Suppressor macrophage treated with lipopolysaccharide for 1 hour (primary cell): Measurements from ENCODE around the gene MAD1L1.

ENCODE experiments used
- DNase-seq, 3 donors: peaks; one replicate each; pipeline ENCODE4 v3.0.0-alpha.2; 2020 to 2022

The MAD1L1 gene

DNA sequence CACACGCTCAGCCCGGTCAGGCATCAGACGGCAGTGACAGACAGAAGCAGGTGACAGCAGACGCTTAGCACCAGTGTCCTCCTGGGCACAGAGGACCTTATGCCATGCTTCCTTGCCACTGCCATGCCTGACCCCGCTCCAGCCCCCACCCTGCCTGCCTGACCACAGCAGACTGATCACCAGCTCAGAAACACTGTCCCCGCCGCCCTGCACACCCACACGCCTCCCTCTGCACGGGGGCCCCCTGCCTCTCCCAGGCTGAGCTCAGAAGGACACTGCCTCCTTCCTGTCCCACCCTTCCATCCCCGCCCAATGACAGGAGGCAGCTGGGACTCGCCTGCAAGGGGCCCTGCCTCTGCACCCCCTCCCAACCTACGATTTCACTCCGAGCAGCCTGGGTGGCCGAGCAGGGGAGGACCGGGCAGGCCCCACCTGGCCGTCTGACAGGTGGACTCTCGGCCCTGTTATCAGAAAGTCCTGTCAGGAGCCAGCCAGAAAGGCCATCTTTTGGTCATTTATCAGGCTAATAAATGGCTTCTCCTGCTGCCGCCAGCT, 379.2 kb downstream of the MAD1L1 start:
- no peak for DNase-seq

DNA sequence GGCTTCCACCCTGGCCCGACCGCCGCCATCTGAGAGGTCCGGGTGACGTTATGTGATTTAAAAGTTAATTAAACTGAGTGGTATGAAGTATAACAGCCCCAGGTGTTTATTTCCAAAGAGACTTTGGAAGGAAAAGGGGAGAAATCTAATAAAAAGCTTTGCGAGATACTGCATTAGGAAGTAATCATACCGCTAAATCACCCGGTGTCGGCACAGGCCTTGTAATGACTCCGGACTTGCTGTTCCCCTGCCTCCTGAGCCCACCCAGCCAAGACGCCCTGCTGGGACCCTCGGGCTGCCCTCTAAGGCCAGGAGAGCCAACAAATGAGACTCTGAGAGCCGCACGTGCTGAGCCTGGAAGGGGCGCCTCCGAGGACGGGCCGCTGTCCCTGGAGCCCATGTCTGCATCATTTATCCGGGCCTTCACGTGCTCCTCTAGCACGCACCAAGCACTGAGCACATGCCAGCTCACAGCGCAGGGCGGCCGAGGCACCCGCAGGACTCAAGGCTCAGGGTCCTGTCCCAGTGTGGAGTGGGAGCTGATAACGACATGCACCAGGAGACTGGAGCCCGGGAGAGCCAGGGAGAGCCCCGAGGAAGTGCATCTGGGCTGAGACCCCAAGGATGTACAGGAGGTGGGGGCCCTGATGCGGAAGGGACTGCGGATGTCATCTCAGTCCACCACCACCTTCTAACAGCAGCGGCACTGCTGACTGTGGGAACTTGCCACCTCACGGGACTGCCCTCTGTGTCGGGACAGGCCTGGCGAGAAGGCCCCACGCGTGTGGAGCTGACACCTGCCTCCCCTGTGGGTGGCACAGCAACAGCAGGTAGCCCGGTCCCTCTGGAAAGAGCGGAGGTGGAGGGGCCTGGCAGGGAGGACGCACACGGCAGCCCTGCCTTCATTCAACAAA, 380.0 kb downstream of the MAD1L1 start:
- DNase-seq, result no peak

DNA sequence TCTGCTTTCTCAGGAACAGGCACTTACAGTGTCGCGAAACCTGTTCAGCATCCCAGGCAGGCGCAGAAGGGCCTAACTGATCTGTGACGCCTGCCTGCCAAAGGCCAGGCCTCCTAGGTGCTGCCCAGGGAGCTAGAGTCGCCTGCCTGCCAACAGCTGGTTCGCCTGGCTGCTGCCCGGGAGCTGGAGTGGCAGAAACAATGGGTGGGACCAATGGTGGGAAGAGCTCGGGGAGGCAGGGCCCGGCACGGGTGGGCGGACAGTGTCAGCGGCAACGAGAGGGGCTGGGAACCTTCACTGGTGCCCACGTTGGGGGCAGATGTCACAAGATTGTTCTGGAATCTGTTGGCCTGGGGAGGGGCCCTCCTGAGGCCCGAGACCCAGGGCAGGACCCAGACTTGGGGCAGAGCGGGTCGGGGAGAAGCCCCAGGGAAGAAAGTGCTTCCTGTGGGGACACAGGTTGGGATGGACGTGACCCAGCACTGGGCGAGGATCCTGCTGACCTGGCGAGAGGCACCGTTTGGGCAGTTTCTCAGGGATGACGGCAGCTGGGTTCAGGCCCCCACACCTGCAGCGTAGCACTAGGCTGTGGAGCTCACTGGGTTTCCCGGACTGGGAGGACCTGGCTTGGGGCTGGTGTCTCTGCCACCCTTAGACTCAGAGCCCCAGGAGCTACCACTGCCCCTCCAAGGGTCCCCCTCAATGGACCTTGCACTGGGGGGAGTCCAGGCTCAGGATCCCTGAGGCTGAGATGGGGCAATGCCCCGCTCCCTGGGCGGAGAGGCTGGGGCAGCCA, 380.8 kb downstream of the MAD1L1 start:
- DNase-seq, result no peak

DNA sequence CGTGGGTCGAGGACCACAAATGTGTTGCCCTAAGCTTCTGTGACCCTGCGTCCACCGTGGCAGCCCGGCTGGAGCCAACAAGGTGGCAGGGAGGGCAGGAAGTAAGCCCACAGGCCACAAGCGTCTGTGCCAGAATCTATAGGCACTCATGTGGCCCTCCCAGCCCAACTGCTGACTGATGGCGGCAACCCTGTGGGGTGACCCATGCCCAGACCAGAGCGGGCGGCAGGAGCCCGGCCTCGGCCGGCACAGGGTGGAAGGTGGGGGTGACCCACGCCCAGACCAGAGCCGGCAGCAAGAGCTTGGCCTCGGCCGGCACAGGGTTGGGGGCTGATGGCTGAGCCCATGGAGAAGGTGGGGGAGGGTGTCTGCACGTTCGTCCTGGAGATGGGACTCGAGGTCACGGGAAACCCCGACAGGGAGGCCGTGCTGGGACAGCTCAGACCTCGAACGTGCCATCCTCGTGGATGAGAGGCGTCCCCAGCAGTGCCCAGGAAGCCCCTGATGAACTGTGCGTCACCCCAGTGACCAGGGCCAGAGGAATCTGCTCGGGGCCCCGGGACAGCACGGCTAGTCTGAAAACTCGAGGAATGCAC, 381.7 kb downstream of the MAD1L1 start:
- DNase-seq, result no peak

DNA sequence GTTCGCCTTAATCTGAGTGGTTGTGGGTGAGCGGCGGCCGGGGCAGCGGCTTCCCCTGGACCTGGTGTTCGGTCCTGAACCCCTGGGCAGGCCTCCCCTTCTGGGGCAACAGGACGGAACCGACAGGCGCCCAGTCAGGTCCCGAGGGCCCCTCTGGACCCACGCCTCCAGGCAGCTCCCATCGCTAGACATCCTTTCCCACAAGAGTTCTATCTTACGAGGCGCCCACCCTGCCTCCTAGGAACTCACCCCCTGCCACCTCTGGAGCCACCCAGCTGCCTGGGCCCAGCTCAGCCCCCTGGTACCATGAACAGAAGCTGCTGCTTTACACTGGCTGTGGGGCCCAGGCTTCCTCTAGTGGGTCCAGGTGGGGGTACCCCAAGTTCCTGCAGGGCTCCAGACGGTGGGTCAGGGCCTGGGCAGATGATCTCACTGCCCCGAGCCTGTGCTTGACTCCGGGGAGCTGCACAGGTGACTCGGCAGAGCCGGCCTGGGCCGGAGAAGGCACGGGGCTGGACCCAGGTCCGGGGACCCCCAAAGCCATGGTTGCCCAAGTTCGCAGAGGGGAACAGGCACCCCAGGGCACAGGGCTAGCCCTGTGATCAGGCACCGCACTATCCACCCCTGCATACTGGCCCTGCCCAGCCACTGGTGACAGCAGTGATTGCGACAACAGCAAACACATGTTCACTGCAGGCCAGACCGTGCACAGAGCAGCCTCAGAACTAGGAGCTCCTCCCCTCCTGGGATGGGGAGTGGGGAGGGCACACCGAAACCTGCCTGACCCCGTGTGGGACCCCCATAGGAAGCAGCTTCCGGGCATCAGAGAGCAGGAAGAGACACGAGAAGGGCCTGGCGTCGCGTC, 382.4 kb downstream of the MAD1L1 start:
- peak in 1 of 3 donors; percentile 16 for DNase-seq

DNA sequence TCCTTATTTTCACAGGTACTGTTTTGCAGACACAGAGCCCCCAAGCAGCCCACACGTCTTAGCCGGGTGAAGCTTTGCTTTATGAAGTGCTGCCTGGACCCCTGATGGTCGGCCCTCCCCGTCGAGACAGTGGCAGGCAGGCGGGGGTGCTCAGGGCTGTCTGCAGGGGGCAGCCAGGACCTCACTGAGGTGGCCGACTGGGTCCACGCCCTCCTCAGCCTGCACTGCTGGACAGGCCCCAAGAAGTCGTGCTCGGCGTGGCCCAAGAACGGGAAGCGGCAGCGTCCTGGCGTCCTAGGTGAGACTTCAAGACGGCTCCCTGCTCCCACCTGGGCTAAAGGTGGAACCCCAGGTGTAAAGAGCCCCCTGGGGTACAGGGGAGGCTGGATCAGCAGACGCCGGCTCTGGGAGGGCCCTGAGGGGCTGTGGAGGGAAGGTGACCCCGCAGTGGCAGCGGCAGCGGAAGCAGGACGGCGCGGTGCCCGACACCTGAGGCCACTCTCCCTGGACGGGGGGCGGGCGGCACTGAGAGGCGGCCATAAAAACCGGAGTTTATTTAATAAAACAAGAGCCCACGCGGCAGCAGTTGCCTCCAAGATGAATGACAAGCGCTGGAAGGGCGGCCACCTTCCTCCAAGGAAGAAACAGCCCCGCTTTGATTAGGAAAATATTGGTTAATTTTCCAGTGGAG, 383.2 kb downstream of the MAD1L1 start:
- no peak for DNase-seq

DNA sequence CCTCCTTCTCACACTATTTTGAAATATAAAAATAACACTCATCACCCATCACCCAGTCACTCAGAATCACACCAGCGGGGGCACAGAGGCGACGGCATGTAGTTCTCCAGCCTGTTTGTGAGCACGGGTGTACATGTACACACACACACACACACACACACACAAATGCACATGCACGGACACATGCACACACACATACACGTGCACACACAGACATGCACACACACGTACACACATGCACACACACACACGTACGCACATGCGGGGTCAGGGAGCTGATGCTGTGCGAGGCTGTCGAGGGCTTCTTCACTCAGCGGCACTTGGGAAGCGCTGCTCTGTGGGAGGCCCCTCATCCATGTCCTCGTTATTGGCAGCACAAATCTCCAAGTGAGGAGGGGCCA, 383.8 kb downstream of the MAD1L1 start:
- no peak for DNase-seq

DNA sequence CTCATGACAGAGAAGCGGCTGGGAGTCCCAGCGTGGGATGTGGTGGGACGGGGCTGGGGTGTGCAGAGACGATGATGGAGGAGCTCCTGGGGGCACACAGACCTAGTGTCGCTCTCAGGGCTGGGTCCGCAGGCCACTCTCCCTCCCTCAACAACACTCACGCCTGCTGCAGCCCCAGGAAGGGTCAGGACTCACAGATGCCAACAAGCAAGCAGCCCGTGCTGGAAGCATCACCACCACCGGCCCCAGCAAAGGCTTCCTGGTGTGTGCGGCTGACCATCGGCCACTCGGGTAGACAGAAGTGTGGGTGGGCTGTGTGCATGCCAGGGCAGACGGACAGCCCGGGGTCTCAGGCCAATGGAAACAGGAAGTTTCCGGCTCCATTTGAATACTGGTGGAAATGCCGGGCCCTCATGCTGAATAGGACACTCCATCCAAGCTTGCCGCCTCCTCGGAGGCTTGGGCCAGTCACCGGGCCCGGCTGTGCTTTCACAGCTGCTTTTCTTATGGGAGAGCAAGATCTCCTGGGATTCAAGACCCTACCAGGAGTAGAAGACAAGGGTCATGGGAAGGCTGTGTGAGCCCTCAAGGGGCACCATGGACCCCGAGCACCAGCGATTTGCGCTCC, 384.6 kb downstream of the MAD1L1 start:
- no peak for DNase-seq

DNA sequence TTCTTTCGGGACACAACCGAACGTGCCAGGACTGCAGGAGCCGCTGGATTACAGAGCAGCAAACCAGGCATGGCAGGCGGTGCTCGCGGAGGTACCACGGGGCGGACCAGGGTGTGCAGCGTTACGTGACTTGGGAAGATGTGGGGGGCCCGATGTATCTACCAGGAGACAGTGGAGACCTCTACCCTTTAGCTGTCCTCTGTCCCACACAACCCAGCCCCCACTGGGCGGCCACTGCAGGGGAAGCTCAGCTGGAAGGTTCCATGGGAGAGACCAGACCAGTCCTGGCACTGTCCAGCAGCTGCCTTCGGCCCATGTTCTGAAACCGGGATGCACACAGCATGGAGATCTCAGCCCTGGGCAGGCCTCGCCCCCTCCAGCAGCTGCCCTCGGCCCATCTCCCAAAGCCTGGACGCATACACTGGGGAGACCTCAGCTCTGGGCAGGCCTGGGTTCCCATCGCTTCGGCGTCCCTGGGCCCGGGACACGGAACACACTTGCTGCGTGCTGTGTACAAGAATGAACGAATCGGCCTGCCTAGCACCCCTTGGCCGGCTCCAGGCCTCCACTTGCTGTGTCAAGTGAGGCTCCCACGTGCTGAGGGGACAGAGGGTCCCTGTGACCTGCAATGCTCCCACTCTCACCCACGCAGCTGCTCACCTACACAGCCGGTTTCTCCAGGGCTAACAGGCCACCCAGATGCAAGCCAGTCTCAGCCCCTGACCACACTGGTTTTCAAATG, 385.3 kb downstream of the MAD1L1 start:
- DNase-seq, result no peak

DNA sequence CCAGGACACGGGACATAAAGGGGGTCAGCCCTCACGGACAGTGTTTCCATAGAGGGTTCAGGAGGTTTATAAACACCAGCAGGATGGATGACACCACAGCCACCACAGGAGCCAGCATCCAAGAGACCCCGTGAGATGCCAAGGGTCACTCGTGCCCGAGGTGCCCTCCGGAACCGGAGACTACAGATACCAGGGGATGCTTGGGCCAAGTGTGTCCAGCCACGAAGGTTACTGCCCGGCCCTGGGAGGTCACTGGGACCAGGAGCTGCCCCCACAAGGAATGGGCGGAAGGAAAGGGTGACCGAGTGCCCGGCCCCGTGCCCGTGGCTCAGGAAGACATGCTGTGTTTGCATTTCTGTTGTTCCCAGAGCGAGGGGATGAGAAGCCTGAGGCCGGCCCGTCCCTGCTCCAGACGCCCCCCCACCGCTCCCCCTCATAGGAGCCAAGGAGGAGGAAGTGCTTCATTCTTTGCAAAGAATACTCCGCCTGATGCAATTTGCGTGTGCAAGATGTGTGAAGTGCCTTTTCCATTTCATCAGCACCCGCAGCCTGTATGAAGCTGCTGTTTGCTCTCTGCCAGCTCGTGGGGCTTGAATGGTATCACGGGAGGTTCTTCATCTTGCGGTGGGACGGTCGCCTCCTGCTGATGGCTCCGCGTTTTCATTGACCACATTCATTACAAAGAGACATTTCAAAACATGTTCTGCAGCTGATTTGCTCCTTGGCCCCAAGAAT, 386.2 kb downstream of the MAD1L1 start:
- no peak for DNase-seq

DNA sequence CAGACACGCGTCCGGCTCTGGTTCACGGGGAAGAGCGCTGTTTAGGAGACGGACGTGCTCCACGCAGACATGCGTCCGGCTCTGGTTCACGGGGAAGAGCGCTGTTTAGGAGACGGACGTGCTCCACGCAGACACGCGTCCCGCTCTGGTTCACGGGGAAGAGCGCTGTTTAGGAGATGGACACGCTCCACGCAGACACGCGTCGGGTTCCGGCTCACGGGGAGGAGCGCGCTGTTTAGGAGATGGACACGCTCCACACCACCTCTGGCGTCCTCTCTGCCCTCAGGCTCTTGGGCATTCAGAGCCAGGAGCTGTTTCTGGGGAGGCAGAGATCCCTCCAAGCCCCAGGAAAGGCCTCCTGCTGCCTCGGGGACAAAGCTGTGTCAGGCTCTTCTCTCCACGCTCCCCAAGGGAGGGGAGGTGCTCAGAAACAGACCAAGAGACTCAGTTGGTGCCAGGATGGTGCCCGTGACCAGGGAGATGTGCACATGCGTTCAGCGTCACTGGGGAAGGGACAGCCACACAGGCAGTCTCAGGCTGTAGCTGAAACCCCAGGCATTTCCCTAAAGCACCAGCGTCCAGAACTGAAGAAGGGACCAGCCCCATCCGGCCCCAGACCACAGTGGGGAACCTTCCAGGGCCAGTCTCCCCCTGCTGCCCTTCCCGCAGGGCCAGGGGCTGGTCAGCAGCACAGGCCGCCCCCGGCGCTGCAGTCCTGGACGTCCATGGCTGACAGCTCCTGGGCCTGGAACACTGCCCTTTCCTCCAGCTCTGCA, 387.0 kb downstream of the MAD1L1 start:
- DNase-seq, result no peak

DNA sequence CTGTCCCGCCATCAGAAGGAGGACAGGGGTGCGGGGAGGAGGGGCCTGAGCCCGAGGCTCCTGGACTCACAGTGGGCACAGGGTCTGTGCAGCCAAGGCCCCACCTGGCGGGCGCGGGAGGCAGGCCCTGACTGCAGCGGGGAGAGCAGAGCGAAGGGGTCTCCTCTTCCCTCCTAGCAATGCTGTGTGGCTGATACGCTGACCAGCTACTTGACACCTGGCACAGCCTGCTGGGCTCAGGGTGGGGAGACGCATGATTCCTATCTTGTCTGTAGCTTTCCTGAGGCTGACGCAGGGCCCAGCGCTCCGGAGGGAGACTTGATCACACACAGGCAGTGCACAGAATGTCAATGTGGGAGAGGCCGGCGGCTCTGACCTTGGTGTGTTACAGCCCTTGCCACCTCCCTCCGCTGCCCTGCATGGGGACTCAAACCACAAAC, 387.8 kb downstream of the MAD1L1 start:
- no peak for DNase-seq

DNA sequence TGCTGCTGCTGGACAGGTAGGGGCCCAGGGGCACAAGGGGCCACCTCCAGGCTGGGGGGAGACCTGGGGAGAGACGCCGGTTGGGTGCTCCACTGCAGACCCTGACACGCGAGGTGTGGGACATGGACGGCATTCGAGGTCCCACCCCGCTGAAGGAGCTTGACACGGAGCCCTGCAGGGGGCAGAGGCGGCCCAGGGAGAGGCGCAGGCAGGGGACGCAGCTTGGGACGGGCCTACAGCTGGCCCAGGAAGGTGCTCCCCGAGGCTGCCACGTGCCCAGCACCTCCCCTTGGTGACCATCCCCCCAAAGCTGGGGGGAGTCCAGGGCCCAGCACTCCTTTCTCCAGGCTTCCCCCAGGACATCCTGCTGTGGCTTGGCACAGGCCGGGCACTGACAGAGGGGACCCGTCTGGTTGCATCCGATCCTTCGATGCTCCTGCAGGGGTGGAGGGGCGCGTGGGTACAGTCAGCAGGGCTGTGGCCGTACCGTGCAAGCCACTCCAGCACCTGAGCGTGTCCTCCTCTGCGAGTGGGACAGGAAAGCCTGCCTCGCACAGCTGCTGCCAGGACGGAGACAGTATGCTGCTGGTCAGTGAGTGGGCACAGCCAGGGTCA, 388.3 kb downstream of the MAD1L1 start:
- no peak for DNase-seq

DNA sequence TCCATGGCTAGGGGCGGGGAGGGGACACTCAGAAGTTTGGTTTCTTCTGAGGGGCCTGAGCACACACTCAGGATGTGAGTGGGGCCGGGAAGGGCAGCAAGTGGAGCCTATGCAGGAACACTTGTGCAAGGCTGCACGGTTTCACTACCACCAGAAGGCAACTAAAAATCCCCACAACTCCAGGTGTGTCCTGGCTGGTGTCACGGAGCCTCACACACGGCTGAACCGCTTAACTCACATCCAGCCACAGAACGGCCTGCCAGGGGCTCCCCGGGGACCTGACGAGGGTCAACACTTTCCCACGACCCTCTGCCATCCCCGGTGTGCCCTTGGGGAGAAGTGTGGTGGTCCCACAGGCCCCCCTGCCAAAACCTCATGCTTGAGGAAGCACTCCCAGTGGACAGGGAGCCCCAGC, 388.8 kb downstream of the MAD1L1 start:
- no peak for DNase-seq

DNA sequence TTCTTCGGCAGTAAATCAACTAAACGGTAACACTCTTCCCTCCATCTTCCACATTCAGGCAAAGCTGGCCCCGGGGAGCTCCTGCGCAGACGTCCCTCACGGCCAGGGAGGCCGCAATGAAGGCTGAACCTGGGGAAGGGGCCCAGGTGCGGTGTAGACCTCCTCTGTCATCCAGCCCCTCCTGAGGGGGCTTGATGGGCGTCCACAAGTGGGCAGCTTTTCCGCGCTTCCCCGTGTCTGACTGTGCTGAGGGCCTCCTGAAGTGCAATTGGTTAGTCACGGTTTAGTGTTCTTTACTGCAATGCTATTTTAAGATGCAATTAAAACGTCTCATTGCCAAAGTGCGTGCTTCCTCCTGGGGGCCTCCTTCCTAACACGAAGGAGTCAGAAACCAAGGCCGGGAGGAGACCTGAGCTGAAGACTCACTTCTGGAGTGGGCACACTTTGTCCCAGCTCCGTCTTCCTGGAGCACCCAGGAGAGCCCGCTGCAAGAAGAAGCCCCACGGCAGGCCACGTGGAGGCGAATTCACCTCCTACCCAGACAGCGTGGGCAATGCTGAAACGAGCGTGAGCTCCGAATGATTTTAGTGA, 389.4 kb downstream of the MAD1L1 start:
- no peak for DNase-seq

DNA sequence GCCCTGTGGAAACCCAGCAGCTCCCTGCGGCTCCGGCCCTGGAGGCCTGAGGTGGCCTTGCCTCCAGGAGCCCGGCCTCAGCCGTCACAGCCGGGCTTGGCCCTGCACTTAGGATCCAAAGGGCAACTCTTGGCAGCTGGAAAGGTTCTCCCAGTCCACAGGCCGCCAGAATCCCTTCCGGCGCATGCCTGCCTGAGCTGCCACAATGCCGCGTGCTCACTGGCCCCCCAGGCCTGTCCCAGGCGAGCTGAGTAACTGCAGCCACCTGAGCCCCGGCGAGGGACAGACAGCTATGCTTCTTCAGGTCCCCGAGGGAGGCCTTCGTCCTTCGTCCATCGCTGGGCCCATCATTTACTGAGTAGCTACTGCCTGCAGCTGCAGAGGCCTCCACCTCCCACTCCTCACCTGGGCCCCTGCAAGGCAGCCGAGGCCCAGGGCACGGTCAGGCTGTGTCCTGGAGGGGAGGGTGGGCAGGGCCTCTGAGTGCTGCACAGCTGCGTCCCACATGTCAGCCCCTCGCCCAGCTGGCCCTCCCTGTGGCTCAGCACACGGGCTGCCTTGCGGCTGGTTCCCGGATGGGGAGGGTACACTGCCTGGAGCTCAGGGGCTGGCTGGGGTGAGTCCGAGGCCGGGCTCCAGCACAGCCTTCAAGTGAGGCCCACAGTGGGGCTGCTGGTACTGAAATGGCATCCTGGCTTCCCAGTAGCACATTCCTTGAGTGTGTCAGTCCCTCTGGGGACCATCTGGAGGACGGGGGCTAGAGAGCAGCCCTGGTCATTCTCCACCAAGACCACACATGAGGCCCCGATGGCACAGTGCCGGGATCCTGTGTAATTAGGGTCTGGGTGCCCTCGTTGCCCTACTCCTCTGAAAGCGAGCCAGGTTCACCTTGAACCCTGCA, 390.2 kb downstream of the MAD1L1 start:
- no peak for DNase-seq
